Liver (tissue), 9 donors: ENCODE data around the gene NLGN1. TPM values are rescaled to one million over a fixed set of nuclear protein-coding genes. Genes with fewer than 3 reads are reported as not detected.

Experiments used
- DNase-seq: peaks from one replicate; pipeline ENCODE4 v3.0.0-alpha.2; 2017; ENCODE audit warnings: low spot score
- H3K27ac ChIP-seq, 2 donors: one replicate each; pipeline ENCODE4 v1.7.0; 2013; ENCODE audit warnings: inconsistent platforms in 2 of 2, low read length in 2 of 2, control low read depth in 1 of 2, low read depth in 1 of 2, mild to moderate bottlenecking in 1 of 2
- H3K27me3 ChIP-seq, 4 donors: one replicate each; pipeline versions ENCODE4 v1.6.1 to v1.7.0; 2013; ENCODE audit warnings: low read length in 3 of 4, inconsistent platforms in 1 of 4, mild to moderate bottlenecking in 1 of 4, moderate library complexity in 1 of 4; ENCODE audit not compliant: control insufficient read depth in 4 of 4, insufficient read depth in 4 of 4
- H3K36me3 ChIP-seq, 4 donors: one replicate each; pipeline versions ENCODE4 v1.6.1 to v1.7.0; 2013; ENCODE audit warnings: low read length in 3 of 4, mild to moderate bottlenecking in 3 of 4, low read depth in 1 of 4, moderate library complexity in 1 of 4; ENCODE audit not compliant: control insufficient read depth in 4 of 4, insufficient read depth in 3 of 4
- H3K4me1 ChIP-seq, 4 donors: one replicate each; pipeline versions ENCODE4 v1.6.1 to v1.7.0; 2013; ENCODE audit warnings: low read length in 3 of 4, mild to moderate bottlenecking in 3 of 4, moderate library complexity in 1 of 4; ENCODE audit not compliant: control insufficient read depth in 4 of 4, insufficient read depth in 4 of 4
- H3K4me3 ChIP-seq, 3 donors: one replicate each; pipeline versions ENCODE4 v1.6.1 to v1.7.0; 2013; ENCODE audit warnings: low read length in 3 of 3, control low read depth in 1 of 3, low read depth in 1 of 3, mild to moderate bottlenecking in 1 of 3
- H3K9ac ChIP-seq, 2 donors: one replicate each; pipeline ENCODE4 v1.7.0; 2013; ENCODE audit warnings: low read length in 2 of 2, mild to moderate bottlenecking in 2 of 2, moderate library complexity in 2 of 2, control low read depth in 1 of 2, low read depth in 1 of 2
- H3K9me3 ChIP-seq, 4 donors: one replicate each; pipeline versions ENCODE4 v1.6.1 to v1.7.0; 2013; ENCODE audit warnings: low read length in 3 of 4; ENCODE audit not compliant: control insufficient read depth in 4 of 4
- CTCF ChIP-seq: fragments of 150-350 bp; IDR thresholded peaks from 2 replicates; pipeline ENCODE4 v1.5.1; 2017; ENCODE audit warnings: improper control_type of control experiment, low read depth, low read length; ENCODE audit not compliant: missing input control
- FOXA1 ChIP-seq: IDR thresholded peaks from 2 replicates; pipeline ENCODE4 v1.6.1; 2016; ENCODE audit warnings: antibody characterized with exemption
- FOXA2 ChIP-seq: IDR thresholded peaks from 2 replicates; pipeline ENCODE4 v1.6.1; 2016; ENCODE audit warnings: antibody characterized with exemption
- GABPA ChIP-seq, 2 donors: IDR thresholded peaks in 1 of 2; conservative IDR thresholded peaks in 1 of 2; 2 replicates each; pipeline ENCODE4 v1.6.1; 2016; ENCODE audit warnings: antibody characterized with exemption in 2 of 2, mild to moderate bottlenecking in 1 of 2, moderate library complexity in 1 of 2
- NR2F2 ChIP-seq: IDR thresholded peaks from 2 replicates; pipeline ENCODE4 v1.6.1; 2016; ENCODE audit warnings: antibody characterized with exemption
- RAD21 ChIP-seq, 2 donors: IDR thresholded peaks; 2 replicates each; pipeline ENCODE4 v1.6.1; 2016; ENCODE audit warnings: antibody characterized with exemption in 2 of 2, mild to moderate bottlenecking in 2 of 2
- RXRA ChIP-seq, 2 donors: IDR thresholded peaks; 2 replicates each; pipeline ENCODE4 v1.6.1; 2017 to 2018; ENCODE audit warnings: antibody characterized with exemption in 2 of 2, mild to moderate bottlenecking in 1 of 2
- SP1 ChIP-seq: IDR thresholded peaks from 2 replicates; pipeline ENCODE4 v1.6.1; 2018; ENCODE audit warnings: antibody characterized with exemption, mild to moderate bottlenecking
- TAF1 ChIP-seq: conservative IDR thresholded peaks from 2 replicates; pipeline ENCODE4 v1.6.1; 2016; ENCODE audit warnings: antibody characterized with exemption, mild to moderate bottlenecking
- YY1 ChIP-seq: IDR thresholded peaks from 2 replicates; pipeline ENCODE4 v1.6.1; 2016; ENCODE audit warnings: antibody characterized with exemption, mild to moderate bottlenecking
- WGBS: extraction: QIAGEN DNeasy Blood & Tissue Kit; methylation state at CpG from one replicate; pipeline ENCODE4 v1.1.7; 2013; 5-methylcytosine and 5-hydroxymethylcytosine counted together
- polyA plus RNA-seq, 2 donors: library from polyadenylated mRNA; stranded (reverse) in 1 of 2; unstranded in 1 of 2; fragments of 200-250 nt in 1 of 2; fragments of >200 nt in 1 of 2; fragmentation: Nextera tagmentation in 1 of 2; extraction: Ambion mirVana in 1 of 2; gene quantifications; one replicate each; pipeline versions ENCODE4 v1.2.1 to v1.2.3, GENCODE V29; 2013 to 2015
- total RNA-seq, 2 donors: library from RNA; depleted of rRNA; stranded (reverse); fragments of >200 nt; gene quantifications; one replicate each; pipeline ENCODE4 v1.2.3, GENCODE V29; 2014
- TF ChIP-seq, protein P1 (sequence below): IDR thresholded peaks from 2 replicates; pipeline ENCODE4 v1.6.1; 2016; ENCODE audit warnings: antibody characterized with exemption
- TF ChIP-seq, protein P2 (sequence below): IDR thresholded peaks from 2 replicates; pipeline ENCODE4 v1.6.1; 2016; ENCODE audit warnings: antibody characterized with exemption
- TF ChIP-seq, protein P3 (sequence below): IDR thresholded peaks from 2 replicates; pipeline ENCODE4 v1.6.1; 2016; ENCODE audit warnings: antibody characterized with exemption
- donor health status: healthy.
- donor health status: healthy.
- donor health status: healthy.
- donor health status: healthy.
- donor health status: healthy.

Gene NLGN1
- total and polyA plus RNA-seq, 4 donors, result 0.02 to 0.67 (median 0.37) TPM; not detected in 1

DNA sequence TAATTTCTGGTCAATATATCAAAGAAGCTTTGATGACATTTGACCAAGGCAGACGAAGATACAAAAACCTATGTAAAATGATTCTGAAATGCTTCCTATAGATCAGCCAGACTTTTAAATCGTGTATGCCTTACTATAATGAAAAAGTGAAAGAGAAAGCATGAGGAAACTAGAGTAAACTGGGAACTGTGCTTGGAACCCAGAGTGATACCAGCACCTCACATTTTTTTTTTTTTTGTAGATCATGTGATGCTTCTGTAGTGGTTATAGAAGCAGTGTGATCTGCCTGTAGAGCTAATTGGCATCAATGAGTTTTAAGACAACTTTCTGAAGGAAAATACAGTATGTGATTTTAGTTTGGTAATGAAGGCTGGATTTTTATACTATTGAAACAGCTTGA, 150.7 kb downstream of the NLGN1 start:
- Histone ChIP-seq H3K27me3 (peaks cover 0 to 3% (median 0%) of the 10 kb centered on the region in 4 donors), H3K9me3 (no peaks in the 10 kb centered on the region), H3K27ac (no peak overlapping the region), H3K36me3 (no peaks in the 10 kb centered on the region), H3K4me1 (no peaks in the 10 kb centered on the region), H3K4me3 (no peak overlapping the region), H3K9ac (no peak overlapping the region)
- 51% methylated on average over 2 of the region's 2 CpGs for WGBS
- DNase-seq, result no peak
- TF ChIP-seq, protein P1, sequence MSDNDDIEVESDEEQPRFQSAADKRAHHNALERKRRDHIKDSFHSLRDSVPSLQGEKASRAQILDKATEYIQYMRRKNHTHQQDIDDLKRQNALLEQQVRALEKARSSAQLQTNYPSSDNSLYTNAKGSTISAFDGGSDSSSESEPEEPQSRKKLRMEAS, result no peak
- TF ChIP-seq RXRA (IDR thresholded peaks at IDR 0.05) (no peak), TAF1 (no peak), SP1 (no peak), GABPA (IDR thresholded peaks at IDR 0.05 in 1 of 2, conservative IDR thresholded peaks at IDR 0.05 in 1 of 2) (no peak), FOXA1 (no peak), FOXA2 (no peak)
- TF ChIP-seq, protein P2, sequence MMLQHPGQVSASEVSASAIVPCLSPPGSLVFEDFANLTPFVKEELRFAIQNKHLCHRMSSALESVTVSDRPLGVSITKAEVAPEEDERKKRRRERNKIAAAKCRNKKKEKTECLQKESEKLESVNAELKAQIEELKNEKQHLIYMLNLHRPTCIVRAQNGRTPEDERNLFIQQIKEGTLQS, result no peak
- TF ChIP-seq, protein P3, sequence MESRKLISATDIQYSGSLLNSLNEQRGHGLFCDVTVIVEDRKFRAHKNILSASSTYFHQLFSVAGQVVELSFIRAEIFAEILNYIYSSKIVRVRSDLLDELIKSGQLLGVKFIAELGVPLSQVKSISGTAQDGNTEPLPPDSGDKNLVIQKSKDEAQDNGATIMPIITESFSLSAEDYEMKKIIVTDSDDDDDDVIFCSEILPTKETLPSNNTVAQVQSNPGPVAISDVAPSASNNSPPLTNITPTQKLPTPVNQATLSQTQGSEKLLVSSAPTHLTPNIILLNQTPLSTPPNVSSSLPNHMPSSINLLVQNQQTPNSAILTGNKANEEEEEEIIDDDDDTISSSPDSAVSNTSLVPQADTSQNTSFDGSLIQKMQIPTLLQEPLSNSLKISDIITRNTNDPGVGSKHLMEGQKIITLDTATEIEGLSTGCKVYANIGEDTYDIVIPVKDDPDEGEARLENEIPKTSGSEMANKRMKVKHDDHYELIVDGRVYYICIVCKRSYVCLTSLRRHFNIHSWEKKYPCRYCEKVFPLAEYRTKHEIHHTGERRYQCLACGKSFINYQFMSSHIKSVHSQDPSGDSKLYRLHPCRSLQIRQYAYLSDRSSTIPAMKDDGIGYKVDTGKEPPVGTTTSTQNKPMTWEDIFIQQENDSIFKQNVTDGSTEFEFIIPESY, result no peak

- WGBS, result 39% methylated on average over 4 of the region's 4 CpGs
- TF ChIP-seq, protein P3, result no peak
- TF ChIP-seq GABPA (IDR thresholded peaks at IDR 0.05 in 1 of 2, conservative IDR thresholded peaks at IDR 0.05 in 1 of 2), result no peak
- TF ChIP-seq NR2F2, result no peak
- no peak for TF ChIP-seq YY1
- H3K9ac ChIP-seq, result no peak overlapping the region
- no peak overlapping the region for H3K4me3 ChIP-seq
- H3K27me3 ChIP-seq, result peaks cover 0 to 3% (median 0%) of the 10 kb centered on the region in 4 donors
- no peaks in the 10 kb centered on the region for H3K4me1 ChIP-seq
- DNase-seq, result no peak
- H3K27ac ChIP-seq, result no peak overlapping the region
- no peaks in the 10 kb centered on the region for H3K36me3 ChIP-seq
- no peaks in the 10 kb centered on the region for H3K9me3 ChIP-seq
Observed at GRCh38 chr3:173552526-173552925, 155.0 kb downstream of the NLGN1 start.

DNA sequence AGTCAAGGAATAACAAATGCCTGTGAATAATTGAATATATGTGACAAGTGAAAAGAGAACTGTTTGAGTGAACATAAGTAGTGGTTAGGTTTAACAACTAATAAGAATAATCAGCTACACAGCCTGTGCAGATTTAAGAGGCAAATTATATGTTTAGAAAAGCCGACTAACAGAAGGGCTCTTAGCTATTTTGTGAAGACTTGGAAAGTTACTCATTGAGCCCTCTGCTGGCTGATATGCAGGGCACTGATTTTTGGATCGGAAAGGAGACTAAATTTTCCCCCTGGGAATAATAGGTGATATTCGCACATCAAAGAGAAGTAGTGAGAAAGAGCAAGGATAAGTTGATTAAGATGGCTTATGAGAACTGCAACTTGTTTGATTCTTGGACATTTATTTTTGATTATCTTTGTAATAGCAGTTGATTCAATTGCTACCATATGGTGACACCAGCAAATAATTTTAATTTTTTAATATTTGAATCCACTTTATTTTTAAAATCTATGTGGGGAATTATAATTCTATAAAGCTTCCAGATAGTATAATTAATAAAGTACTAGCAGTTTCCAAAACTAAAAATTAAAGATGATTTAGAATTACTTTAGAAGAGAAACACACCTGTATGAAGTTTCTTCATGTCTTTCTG, 156.2 kb downstream of the NLGN1 start:
- 24% methylated on average over 3 of the region's 3 CpGs for WGBS
- Histone ChIP-seq H3K4me1 (no peaks in the 10 kb centered on the region), H3K9ac (no peak overlapping the region), H3K4me3 (no peak overlapping the region), H3K9me3 (no peaks in the 10 kb centered on the region), H3K36me3 (no peaks in the 10 kb centered on the region), H3K27me3 (peaks cover 0 to 3% (median 0%) of the 10 kb centered on the region in 4 donors), H3K27ac (no peak overlapping the region)
- TF ChIP-seq FOXA2 (no peak), RAD21 (IDR thresholded peaks at IDR 0.05) (peak; percentile 59 to 60), CTCF (peak; percentile 46)
- TF ChIP-seq, protein P3, result no peak
- DNase-seq, result no peak
